ENCODE data around the gene ARSJ. TPM values are rescaled to one million over a fixed set of nuclear protein-coding genes. Genes with fewer than 3 reads are reported as not detected.

Gene ARSJ
- total and polyA plus RNA-seq, 11 donors: 0.30 to 7.0 (median 1.7) TPM

- intact Hi-C loops (cut with DNase I): loop anchor here in 4 of 10 donors (10.0 kb wide), 3 partner anchors 120 to 510 kb away; no protein-coding TSS in a partner anchor
- WGBS, 4 donors: 80 to 88% (median 85%) methylated on average over 1 of the region's 1 CpG
Observed at GRCh38 chr4:113905301-113905700, 74.1 kb downstream of the ARSJ start.

DNA sequence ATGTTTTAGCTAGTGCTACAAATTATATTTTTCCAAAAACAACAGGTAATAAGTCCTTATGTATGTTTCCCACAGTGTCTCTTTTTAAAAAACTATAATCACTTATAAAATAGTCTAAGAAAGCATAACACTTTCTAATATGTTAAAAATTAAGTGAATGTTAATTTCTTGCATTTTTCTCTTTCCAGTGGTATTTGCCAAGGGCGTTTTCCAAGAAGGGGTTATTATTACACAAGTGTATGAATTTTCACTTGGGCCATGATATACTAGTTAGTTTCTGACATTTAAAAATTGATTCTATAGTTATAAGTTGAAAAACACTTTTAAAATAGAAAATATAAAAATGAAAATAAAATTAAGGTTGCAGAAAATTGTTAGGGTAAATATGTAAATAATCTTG is 74.6 kb downstream of the ARSJ start:
- Histone ChIP-seq H3K4me1 (peaks cover 0 to 2% (median 0%) of the 10 kb centered on the region in 12 donors), H3K27me3 (no peaks in the 10 kb centered on the region), H3K9me3 (peaks cover 0 to 5% (median 0%) of the 10 kb centered on the region in 12 donors), H3K27ac (no peak overlapping the region), H3K4me3 (no peak overlapping the region), H3K36me3 (peaks cover 0 to 18% (median 0%) of the 10 kb centered on the region in 9 donors)
- TF ChIP-seq CTCF (IDR thresholded peaks at IDR 0.05) (no peak), POLR2A (IDR thresholded peaks at IDR 0.05) (no peak)
- WGBS, 4 donors: 72 to 85% (median 84%) methylated on average over 1 of the region's 1 CpG
- ATAC-seq (no peak), DNase-seq (no peak)
- intact Hi-C loops (cut with DNase I): loop anchor here in 4 of 10 donors (10.0 kb wide), 3 partner anchors 120 to 510 kb away; no protein-coding TSS in a partner anchor

More at GRCh38 chr4:113905301-113905700, 74.1 kb downstream of the ARSJ start:
- no peak for DNase-seq
- Histone ChIP-seq H3K36me3 (peaks cover 0 to 18% (median 0%) of the 10 kb centered on the region in 9 donors), H3K27ac (no peak overlapping the region), H3K9me3 (peaks cover 0 to 5% (median 0%) of the 10 kb centered on the region in 12 donors), H3K4me3 (no peak overlapping the region), H3K4me1 (no peaks in the 10 kb centered on the region), H3K27me3 (no peaks in the 10 kb centered on the region)
- no peak for ATAC-seq
- TF ChIP-seq CTCF (IDR thresholded peaks at IDR 0.05) (no peak), POLR2A (IDR thresholded peaks at IDR 0.05) (no peak)

DNA sequence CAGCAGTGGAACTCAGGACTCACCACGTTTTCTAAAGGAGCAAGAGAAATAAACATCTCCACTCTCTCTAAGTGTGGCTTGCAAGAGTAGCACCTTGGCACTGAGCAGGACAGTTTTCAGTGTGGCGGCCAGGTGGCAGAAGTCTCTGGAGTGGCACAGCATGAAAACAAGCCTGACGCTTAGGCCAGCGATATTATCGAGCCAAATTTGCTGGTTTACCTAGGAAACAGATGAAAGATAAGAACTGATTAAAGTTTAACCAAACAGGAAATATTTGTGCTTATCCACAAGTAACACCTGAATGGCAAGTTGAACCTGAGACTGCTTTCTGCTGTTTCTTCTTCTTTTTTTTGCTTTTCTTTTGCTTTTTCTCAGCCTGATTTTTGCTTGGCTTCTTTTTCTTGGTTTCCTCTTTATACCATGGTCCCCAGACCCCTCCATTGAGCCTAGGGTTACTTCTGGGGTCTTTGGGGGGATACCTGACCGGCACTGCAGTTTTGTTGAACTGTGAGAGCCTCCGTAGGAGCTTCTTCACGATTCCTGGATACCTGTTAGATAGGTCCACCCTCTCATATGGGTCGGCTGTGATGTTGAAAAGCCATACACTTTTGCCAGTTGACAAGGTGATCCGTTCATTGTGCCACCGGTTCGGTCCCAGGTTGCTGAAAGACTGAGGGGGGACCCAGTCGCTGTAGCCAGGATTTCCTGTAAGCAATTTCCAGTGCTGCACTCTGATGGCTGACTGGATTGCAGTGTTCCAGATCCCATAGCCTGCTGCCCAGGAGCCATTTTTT is 77.3 kb downstream of the ARSJ start:
- Histone ChIP-seq H3K27me3 (no peaks in the 10 kb centered on the region), H3K9me3 (no peaks in the 10 kb centered on the region), H3K4me1 (peaks cover 0 to 7% (median 0%) of the 10 kb centered on the region in 12 donors), H3K4me3 (no peak overlapping the region), H3K27ac (no peak overlapping the region), H3K36me3 (peaks cover 0 to 18% (median 0%) of the 10 kb centered on the region in 9 donors)
- WGBS, 4 donors: 73 to 85% (median 80%) methylated on average over 9 to 13 of the region's 13 CpGs
- intact Hi-C loops (cut with DNase I): loop anchor here in 4 of 10 donors (10.0 kb wide), 3 partner anchors 117 to 507 kb away; no protein-coding TSS in a partner anchor
- no peak for ATAC-seq
- no peak for DNase-seq
- no peak for TF ChIP-seq POLR2A (IDR thresholded peaks at IDR 0.05)
- no peak for TF ChIP-seq CTCF (IDR thresholded peaks at IDR 0.05)

Data from heart left ventricle (tissue), 16 donors.